OCI-M2 (cell line): ENCODE measurements around the gene VSIR.

Experiments
- DNase-seq: peaks from one replicate; lab custom pipeline; 2025; ENCODE audit not compliant: unreplicated experiment; lab: John Stamatoyannopoulos, UW

VSIR gene

DNA sequence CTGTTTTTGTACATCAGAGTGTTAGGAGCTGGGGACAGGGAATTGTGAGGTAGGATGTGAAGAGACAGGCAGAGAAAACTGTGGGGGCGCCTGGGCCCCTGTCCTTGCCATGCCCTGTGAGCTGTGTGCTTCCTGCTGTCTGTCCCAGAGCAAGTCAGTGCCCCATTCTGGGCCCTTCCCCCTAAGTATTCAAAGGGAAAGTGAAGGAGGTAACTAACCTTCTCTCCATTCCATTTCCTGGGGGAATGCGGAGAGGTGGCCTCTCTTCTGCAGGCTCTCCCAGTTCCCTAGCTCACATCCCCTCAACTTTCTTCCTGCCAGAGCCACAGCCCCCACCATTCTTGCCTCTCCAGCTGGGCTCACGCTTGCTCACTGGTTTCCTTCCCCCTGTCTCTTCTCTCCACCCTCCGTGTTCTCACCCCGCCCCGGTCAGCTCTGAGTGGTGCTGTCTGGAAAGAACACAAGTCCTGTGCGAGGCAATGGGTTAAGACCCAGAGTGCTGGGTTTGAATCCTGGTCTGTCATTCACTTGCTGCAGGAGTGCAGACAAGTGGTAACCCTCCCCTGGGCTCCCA, 9.7 kb upstream of the VSIR start:
- no peak for DNase-seq

DNA sequence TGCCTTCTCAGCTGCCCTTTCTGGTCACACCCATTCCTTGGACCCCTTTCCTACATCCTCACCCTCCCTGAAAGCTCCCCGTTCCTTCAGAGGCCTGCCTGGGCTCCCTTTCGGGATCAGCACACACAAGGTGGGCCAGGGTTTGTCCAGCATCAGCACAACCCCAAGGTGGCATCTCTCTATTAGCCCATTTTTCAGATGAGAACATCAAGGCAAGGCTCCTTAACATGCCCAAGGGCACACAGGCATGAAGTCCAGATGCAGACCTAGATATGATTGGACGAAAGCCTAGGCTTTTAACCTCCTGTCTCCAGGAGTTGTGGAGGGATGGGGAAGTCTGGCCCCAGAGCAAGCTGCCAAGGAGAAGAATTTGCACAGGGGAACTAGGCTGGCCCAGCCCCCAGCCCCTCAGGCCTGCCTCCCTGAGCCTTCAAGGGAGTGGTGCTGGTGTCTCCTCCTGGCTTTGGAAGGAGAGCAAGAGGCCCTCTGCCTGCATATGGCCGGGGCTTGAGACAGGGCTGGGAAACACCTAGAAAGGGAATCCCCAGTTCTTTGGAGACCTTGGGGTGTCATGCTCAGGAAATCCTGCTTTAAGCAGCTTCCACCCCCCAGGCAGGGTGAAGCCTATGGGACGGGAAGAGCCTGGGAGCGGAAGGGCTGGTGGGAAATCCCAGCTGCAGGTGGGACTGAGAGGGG, 9.0 kb upstream of the VSIR start:
- no peak for DNase-seq

DNA sequence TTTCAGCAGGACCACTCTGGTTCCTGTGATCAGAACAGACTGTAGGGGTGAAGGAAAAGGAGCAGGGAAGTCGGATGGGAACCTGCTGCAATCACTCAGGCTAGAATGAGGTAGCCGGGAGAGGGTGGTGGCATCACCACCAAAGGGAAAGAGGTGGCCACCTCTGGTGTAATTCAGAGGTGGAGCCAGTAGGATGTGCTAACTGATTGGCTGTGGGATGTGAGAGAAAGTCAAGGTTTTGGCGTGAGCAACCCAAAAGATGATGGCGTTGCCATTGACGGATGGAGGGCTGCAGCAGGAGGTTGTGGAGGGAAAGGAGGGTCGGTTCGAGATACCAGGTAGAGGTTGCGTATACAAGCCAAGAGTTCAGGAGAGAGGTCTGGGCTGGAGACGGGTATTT, 7.4 kb upstream of the VSIR start:
- no peak for DNase-seq

DNA sequence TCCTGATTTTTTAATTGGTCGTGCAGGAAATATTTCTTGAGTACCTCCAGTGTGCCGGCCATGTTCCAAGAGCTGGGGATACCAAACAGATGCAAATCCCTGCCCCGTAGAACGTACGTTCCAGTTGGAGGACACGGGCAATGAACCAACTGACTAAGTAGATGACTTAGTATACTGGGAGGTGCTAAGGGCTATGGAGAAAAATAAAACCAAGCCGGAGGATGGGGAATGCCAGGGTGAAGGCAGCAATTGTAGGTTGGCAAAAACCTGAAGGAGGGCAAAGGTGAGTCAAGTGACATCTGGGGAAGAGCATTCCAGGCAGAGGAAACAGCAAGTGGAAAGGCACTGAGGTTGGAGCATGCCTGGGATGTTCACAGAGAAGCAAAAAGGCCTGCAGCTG, 6.8 kb upstream of the VSIR start:
- no peak for DNase-seq

DNA sequence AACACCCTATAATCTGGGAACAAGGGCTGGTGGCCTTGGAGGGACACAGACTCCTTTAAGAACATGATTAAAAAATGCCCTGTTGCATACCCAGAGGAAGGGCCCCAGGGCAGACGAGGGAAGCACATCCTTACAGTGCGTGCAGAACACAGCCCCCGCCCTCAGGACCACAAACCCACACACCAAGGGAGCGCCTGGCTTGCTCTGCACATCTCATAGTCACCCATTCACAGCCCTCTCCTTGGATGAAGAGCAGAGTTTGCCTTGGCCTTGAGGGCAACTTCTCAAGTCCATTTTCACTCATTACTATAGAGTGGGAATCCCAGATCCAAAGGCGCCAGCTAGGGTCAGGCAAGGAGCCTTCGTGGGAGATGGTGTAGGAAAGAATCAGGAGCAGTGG, 6.3 kb upstream of the VSIR start:
- DNase-seq: no peak

DNA sequence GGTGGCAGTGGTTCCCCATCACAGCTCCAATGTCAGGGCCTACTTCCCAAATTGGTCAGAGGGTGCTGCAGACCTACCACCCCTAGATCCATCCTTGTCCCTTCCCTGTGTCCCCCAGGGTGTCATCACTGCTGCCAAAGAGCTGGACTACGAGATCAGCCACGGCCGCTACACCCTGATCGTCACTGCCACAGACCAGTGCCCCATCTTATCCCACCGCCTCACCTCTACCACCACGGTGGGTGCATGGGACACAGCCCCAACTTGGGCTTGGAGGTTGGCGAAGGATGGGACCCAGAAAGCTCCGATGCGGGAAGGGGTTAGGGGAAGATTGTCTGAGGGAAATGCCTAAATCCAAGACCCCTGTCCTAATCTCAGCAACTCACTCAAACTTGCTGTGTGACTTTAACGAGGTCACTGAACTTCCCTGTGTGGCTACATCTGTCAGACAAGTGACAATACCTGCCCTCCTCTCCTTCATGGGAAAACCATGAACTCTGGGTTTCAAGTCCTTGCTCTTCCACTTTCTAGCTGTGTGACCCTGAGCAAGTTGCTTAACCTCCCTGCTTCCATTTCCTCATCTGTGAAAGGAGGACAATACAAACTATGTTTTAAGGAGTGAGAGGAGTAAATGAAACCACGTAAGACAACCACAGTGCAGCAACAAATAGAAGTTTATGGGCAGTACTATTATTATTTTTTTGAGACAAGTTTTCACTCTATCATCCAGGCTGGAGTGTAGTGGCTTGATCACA, 4.9 kb upstream of the VSIR start:
- no peak for DNase-seq

DNA sequence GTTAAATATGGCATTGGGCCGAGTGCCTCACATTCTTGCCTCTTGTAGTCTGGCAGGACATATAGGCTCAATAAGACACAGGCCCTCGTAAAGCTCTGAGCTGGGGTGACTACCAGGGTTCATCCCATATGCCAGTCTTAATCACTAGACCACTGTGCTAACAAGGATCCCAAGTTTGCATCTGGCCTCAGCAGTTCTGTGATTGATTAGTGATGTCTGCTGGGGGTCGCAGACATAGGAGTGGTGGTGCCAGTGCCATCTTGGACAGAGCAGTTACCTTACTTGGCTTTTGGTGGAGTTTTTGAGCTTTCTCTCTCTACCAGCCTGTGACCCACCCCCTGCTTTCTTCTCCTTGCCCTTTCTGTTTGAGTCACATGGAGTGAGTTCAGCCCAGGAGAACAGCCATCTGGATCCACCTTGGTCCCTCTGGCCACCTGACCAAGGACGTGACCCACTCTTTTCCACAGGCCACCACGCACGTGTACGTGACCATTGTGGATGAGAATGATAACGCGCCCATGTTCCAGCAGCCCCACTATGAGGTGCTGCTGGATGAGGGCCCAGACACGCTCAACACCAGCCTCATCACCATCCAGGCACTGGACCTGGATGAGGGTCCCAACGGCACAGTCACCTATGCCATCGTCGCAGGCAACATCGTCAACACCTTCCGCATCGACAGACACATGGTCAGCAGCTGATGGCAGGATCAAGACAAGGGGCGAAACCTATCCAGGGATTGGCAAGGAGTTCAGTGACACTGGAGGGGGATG, 4.1 kb upstream of the VSIR start:
- no peak for DNase-seq

DNA sequence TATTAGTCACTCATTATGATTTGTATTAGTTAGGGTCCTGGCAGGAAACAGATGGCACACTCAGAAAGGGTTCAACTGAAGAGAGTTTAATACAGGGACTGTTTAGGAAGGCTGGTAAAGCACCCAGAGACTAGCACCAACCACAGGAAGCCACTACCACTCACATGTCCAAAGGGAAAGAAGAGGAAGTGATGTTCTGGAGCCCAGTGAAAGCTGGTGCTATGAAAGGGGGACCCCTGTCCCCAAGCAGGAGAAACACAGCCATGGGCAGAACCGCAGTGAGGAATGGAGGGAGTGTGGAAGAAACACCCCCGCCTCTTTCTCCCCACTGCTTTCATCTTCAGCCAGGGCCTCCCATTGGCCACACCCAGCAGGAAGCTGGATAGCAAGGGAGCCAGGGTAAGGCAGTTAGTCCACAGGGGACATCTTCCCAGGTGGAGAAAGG, 3.2 kb upstream of the VSIR start:
- no peak for DNase-seq

DNA sequence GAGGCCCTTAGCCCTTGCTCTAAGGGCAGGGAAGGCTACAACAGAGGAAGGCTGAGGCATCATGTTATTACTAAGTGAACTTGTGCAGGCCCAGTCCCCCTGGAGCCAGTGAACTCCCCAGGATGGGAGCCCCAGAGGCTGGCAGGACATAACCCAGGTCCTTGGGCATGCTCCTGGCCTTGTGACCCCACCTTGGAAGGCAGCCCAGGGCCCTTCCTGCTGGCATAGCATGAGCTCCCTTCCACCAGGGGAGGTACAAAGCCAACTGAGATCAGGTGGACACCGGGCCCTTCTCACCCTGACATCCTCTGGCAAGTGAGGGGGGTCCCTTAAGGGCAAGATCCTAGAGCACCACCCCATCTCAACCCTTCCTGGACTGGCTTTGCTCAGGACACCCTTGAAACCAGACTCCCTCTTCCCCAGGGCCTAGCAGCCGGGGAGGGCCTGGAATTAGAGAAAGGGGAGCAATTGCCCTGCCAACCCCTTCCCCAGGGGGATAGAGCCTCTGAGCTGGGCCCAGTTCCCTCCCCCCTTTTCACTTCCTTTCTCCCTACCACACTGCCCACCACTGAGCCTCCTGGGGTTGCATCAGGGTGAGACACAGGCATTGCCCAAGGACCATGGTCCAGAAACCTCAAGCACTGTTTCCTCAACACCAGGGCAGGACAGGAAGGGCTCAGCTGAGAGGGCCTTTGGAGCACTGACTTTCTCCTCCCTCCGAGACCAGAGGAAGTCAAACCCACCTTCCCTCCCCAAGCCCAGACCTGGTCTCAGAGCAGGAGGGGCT, 1.8 kb upstream of the VSIR start:
- DNase-seq: no peak

DNA sequence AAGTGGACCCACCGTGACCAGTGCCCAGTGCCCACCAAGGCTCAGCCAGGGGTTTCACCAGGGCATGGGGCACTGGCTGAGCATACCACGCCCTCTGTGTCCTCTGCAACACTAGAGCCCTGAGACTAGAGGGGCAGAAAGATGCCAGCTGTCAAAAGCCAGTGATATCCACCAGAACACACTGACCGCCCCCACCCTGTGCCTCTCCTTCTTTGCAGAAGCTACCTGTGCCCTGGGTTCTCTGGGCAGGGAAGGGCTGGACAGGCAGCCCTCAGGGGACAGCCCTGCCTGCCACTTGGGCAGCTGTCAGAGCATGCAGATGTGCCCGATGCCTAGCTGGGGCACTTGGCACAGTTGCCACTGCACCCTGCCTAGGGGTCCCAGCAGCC, 494 bp downstream of the VSIR start:
- no peak for DNase-seq

DNA sequence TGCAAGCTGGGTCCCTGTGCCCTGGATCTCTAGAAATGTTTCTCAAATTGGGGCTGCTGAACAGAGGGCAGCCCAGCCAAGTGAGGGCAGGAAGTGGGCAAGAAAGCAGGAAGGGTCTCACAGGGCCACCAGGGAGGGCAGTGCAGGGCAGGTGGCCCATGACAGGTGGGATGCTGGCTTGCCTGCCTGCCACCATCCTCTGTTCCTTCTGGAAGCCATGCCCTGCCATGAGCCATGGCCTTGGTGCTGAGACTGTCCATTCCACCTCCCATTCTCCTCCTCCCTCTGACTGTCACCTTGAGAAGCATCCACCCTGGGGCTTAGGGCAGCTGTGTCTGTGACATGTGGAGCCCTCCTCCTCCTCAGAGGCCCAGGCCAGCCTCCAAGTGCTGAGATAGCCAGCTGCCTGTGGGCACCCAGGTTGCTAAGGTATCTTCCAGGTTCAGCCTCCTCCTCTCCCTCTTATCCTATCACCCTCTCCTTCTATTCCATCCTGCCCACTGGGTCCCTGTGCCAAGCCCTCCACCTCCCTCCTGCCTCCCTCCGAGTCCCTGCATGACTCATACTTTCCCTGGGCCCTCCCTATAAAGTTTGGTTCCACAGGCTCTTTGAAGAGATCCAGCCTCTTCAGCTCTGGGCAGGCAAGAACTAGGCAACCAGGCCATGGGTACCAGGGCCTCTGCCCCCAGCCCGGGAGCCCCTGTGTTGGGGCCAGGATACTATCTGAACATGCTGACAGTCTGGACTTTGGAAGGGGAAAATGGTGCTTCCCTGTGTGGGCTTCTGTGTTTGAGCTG, 1.3 kb downstream of the VSIR start:
- no peak for DNase-seq

DNA sequence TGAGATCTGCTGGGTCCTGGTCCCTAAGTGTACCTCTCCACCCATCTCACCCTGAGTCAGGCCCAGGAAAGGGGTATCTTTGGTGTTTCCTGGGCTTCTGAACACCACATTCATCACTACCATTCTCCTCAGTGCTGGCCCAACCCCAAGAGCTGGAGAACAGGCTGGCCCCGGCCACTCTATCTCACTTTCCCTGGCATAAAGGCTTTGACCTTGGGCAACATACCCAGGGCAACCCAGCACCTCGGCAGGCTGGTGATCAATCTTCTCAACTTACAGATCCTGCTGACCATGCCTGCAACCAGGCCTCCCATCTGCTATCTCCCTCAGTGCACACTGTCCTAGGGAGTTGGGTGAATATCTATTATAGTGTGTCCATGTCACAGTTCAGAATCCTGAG, 2.1 kb downstream of the VSIR start:
- no peak for DNase-seq

DNA sequence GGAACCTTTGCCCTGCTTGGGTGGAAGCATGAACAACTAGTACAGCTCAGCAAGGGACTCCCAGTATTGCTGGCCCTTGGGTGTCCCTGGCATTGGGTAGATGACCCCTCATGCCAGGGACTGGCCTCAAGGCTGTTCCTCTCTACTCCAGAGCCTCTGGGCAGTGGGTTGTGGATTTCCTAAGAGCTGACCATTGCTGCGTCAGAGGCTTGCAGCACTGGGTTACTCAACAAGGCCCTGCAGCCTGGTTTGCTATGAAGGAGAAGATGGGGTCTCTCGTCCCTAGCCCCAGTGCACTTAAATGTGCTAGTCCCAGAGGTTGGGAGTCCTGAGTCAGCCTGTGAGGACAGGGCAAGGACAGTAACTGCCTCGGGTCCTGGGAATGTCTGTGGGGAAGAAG, 2.5 kb downstream of the VSIR start:
- no peak for DNase-seq

DNA sequence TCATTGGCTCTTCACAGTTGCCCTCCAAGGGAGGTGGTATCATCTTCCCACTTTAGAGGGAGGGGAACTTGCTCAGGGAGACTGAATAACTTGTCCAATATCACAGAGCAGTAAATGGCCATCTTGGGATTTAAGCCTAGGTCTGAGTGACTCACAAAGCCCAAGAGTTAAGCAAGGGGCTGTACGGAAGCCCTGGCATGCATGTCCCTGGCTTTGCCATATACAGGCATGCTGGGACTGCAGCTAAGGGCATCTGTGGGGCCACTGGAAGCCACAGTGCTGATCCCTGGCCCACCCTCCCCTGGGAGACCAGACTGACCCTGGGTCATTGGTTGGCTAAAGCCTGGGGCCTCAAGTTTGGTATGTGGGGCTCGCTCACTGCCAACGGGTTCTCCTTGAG, 3.1 kb downstream of the VSIR start:
- no peak for DNase-seq

DNA sequence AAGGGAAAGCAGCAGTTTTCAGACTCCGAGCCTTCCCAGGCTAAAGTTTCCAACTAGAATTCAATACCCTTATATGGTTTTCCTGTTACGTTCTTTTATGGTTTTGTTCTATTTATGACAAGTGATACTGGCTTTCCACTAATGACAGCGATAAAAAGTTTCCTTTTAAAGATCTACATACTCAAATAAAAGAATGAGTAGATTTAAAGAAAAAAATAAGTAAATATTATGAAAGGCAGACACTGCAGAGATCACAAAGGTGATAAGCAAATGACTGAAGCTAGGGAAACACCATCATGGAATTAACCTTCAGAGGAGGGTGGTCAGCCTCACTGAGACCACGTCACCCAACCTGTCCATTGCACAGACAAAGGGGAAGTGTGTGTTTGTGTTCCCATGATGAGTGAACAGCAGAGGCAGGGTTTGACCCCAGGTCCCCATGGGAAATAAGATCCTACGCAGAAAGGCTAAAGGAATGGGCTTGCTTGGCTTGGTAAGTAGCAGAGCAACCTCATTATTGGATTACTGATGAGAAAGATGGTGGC, 4.0 kb downstream of the VSIR start:
- DNase-seq: no peak

DNA sequence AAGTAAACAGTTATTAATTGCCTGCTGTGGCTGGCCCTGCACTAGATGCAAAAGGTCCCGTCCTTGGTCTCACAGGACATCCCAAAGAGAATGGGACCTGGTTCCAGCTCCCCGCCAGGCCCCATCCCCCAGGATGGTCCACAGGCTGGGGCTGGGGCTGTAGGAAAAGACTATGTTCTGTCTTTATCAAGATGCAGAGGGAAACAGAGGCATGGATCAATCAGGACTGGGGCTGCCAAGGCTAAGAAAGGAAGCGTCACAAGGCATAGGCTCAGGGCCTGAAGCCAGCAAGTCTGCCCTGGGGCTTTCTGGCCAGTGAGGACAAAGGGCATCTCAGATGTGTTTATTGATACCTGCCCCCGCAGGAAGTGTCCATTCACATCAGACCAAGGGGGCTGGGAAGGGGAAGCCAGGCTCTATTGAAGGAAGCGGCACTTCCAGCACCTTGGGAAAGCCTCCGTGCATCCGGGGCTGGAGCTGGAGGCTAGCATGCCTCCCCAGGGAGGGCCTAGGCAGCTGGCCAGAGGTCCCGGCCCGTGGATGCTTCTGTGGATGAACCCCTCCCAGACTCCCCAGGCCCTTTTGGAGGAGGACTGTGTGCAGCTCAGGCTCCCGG, 5.8 kb downstream of the VSIR start:
- DNase-seq: no peak

DNA sequence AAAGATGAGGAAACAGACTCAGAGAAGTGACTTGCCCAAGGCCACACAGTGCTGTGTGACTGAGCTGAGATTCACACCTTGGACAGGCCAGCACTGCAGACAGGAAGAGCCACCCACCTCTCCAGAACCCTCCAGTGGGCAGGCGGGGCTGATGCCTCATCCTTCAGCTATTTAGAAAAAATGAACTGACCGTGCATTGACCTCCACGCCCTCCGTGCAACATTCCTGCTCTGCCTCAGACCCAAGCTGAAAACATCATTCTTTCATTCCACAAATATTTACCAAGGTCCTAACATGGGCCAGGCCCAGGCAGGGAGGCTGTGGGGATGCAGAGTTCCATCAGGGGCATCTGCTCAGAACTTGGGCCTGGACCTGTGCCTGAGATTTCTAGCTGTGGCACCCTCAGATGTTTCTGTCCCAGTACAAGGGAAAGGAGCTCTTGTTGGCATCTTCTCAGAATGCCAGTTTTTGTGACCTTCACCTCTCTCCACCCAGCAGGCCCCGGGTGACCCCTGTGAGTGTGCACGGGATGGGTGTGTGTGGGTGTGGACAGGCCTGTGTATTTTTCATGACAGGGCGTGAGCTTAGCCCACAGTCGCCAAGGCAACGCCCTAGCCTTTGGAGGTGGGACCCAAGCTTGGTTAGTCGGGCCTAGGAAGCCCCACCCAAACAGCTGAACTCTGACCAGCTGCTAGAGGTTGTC, 6.5 kb downstream of the VSIR start:
- DNase-seq: no peak

DNA sequence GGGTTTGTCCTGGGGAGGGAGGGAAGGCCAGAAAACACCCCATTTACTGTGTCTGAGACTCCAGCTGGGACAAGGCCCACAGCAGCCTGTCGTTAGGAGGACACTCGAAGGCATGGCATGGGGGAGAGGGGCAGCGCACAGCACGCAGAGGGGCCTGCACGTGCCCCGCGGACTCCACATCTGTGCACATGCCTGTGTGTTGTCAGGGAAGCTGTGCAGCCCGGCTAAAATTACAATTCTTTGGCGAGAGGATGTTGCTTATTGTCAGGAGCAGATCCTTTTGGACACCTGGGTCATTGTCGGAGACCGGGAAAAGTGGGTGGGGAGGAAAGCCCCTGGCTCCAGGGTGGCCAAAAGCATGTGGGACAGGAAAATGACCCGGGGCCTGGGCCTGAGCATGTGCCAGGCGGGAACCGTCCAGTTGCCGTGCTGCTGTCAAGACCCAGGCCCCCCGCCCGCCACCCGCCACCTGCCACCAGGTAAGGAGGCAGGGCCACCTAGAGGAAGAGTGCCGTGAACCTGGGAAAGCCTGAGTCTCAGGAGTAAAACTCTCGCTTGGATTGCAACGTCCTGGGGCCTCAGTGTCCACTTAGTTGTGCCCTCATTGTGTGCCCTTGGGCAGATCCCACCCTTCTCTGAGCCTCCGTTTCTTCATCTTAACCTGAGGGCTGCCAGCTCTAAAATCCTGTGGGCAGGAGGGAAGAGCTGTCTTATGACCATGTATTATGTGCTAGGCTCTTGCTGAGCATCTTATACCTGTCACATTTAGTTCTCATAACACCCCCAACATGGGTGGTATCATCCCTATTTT, 7.2 kb downstream of the VSIR start:
- no peak for DNase-seq
